Measurements from ENCODE around the gene TAOK1. TPM values are rescaled to one million over a fixed set of nuclear protein-coding genes. Genes with fewer than 3 reads are reported as not detected.

Gene TAOK1
- total and polyA plus RNA-seq, 2 donors (not counting 1 experiment from before 2014, with no cell fraction given), result 9.8 to 80.7 TPM

GRCh38 chr17:29584452-29585079 is 194.4 kb downstream of the TAOK1 start:
- Histone ChIP-seq H3K4me3 (ENCODE audit: control extremely low read depth in 1 of 5, extremely low read depth in 1 of 5, insufficient read depth in 1 of 5, low read depth in 2 of 5, low read length in 4 of 5) (peak overlapping the region in 2 of 5 experiments; percentile 2 to 16), H3K36me3 (replicated peaks in 1 of 2; ENCODE audit: control extremely low read depth in 1 of 2, control insufficient read depth in 1 of 2, extremely low read depth in 1 of 2, insufficient read depth in 2 of 2, low read length in 1 of 2) (peaks cover 0 to 25% of the 10 kb centered on the region in 2 experiments), H3K9me3 (ENCODE audit: control extremely low read depth in 1 of 3, control insufficient read depth in 2 of 3, insufficient read depth in 1 of 3, low read length in 2 of 3) (no peaks in the 10 kb centered on the region), H4K20me1 (ENCODE audit: control insufficient read depth, insufficient read depth, low read length, poor library complexity, severe bottlenecking) (peaks cover 52% of the 10 kb centered on the region), H3K79me2 (ENCODE audit: control insufficient read depth, insufficient read depth, low read length) (peaks cover 70% of the 10 kb centered on the region), H3K9ac (ENCODE audit: low read length) (no peak overlapping the region), H3K27me3 (replicated peaks in 1 of 4; ENCODE audit: control extremely low read depth in 1 of 4, control insufficient read depth in 3 of 4, insufficient read depth in 4 of 4, low read length in 3 of 4) (no peaks in the 10 kb centered on the region), H2AFZ (ENCODE audit: insufficient read depth, low read depth, low read length, poor library complexity, severe bottlenecking) (peak overlapping the region; percentile 9), H3K4me2 (replicated peaks; ENCODE audit: low read depth, low read length, poor library complexity, severe bottlenecking) (peak overlapping the region; percentile 69), H3K4me1 (ENCODE audit: control insufficient read depth in 2 of 2, insufficient read depth in 2 of 2, low read length in 2 of 2) (peaks cover 35 to 45% of the 10 kb centered on the region in 2 donors), H3K27ac (ENCODE audit: low read length in 2 of 2) (peak overlapping the region in 1 of 2 donors; percentile 29)
- WGBS (ENCODE audit: insufficient coverage), result 75% methylated on average over 4 of the region's 12 CpGs
- TF ChIP-seq EZH2 (IDR thresholded peaks at IDR 0.05; ENCODE audit: borderline replicate concordance, insufficient read depth, low read depth, low read length, poor library complexity, severe bottlenecking) (no peak), CTCF (IDR thresholded peaks at IDR 0.05) (no peak)
- DNase-seq, result no peak
- intact Hi-C loops (cut with micrococcal nuclease), result no loop called here
- Mint-ChIP-seq H3K27me3 (no peaks in the 10 kb centered on the region), H3K9me3 (ENCODE audit: insufficient read depth) (no peaks in the 10 kb centered on the region), H3K27ac (peak overlapping the region; percentile 71), H3K4me1 (peaks cover 51% of the 10 kb centered on the region), H3K4me3 (peak overlapping the region; percentile 70)
- POLR2A ChIA-PET, result interaction anchor here (0.7 to 1.0 kb wide), 5 partner anchors 8 to 54 kb away, joined by 3 to 10 read pairs (median 8); partner anchors contain the start of gene ANKRD13B
- CTCF ChIA-PET, result interaction anchor here (0.6 to 24.3 kb wide), 6 partner anchors 8 to 214 kb away, joined by 3 to 336 read pairs (median 6); partner anchors contain the start of gene ANKRD13B
- ATAC-seq (ENCODE audit: low read depth), result no peak

Measured in B cell (primary cell).